GM18526 (cell line): ENCODE data around the gene MYO1D.

Experiments
- POLR2A ChIP-seq: IDR thresholded peaks from 3 replicates; pipeline ENCODE4 v1.6.1; 2011; ENCODE audit not compliant: insufficient read length; ENCODE audit errors: extremely low read depth

The MYO1D gene

GRCh38 chr17:32449963-32450362 is 427.0 kb downstream of the MYO1D start:
- no peak for TF ChIP-seq POLR2A

DNA sequence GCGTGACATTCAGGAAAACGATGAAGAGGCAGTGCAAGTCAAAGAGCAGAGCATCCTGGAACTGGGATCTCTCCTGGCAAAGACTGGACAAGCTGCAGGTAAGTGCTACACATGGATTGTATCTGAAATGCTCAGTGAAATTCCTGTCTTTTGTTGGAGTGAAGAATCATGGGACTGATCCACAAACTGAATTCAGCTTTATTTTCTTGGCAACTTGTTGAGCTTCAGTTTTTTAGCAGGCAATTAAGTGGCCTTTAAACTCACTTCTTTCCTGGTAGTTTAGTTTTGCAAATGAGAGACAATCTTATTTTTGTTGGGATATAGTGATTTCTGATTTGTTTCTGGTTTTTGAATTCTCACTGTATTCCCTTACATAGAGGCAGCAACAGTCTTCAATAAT is 430.0 kb downstream of the MYO1D start:
- no peak for TF ChIP-seq POLR2A

- no peak for TF ChIP-seq POLR2A
Measured at GRCh38 chr17:32445971-32446370, 431.0 kb downstream of the MYO1D start.

- TF ChIP-seq POLR2A, result no peak
Measured at GRCh38 chr17:32445497-32445896, 431.4 kb downstream of the MYO1D start.

- TF ChIP-seq POLR2A, result no peak
Measured at GRCh38 chr17:32445074-32445415, 431.9 kb downstream of the MYO1D start.

DNA sequence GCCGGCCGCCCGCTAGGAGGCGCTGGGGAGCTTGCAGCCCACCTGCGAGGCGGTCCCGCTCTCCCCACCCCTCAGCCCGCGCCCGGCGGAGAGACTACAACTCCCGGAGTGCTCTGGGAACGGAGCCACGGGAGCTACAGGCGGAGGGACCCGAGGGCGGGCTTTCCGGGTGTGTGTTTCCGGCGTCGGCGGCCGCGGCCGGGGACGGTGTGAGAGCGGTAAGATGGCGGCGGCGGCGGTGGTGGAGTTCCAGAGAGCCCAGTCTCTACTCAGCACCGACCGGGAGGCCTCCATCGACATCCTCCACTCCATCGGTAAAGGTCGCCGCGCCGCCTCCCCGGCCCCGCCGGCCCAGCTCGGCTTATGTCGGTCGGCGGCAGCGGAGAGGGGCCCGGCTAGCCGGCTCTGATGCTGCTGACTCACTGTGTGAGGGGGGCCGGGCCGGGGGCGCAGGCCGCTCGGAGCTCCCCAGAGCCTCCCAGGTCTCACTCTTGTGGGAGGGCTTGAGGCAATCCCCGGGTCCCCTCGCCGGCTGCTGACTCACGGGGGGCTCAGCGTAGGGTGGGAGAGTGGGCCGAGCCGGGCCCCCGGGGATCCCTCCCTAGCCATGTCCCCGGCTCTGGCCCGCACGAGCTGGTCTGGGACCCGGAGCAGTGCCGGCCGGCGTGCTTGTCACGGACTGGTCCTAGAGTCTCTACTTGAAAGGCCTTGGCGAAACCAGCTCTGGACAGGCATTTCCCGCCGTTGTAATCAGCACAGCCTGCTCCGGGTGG is 432.4 kb downstream of the MYO1D start, which contains the start of gene PSMD11:
TSS of gene PSMD11 (plus strand) at position 210 of the 773 bp plus-strand sequence. CDS start at position 224, 14 bp downstream.
- TF ChIP-seq POLR2A, result peak; percentile 66

DNA sequence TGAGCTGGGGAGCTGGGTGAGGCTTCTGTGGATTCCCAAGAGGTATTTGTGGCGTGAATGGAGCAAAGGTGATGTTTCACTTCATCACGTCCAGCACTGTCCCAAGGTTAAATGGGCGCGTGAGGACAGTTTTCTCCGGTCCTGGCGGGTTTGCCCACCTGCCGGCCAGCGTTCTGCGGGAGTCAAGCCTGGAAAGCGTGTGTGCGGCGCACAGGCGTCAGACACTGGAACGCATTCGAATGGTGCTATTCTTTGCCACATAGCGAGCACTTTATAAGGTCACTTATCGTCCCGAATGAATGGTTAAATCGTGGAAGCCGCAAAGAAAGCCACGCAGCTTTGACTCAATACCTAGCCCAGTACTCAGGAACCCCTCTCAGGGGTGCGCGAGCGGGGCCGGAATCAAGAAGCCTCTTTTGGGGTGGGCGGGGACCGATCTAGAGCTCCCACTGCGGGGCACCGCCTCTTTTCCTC is 433.1 kb downstream of the MYO1D start:
- TF ChIP-seq POLR2A, result no peak
